Stimulated activated CD4-positive, alpha-beta T cell treated with anti-CD3 and anti-CD28 coated beads, Interleukin-2, amount 100 ng/mL, for 24 hours (primary cell): ENCODE data around the gene ZNF892.
A peak's percentile ranks its signal among the peaks of the same experiment; 100 is the strongest.

Experiments used
- DNase-seq, 2 donors: peaks; one replicate each; pipeline ENCODE4 v3.0.0-alpha.2; 2020

The ZNF892 gene

GRCh38 chr2:95207111-95207961, at the start of gene ZNF892:
Gene ZNF892, plus strand, starts transcription at chr2:95207521. Its CDS starts 295 bp downstream, at chr2:95207816.
- DNase-seq, result peak; percentile 82 to 87

- DNase-seq, result no peak
These were observed 48.9 kb upstream of the ZNF892 start for GRCh38 chr2:95158441-95158840.

GRCh38 chr2:95158891-95159619, 48.3 kb upstream of the ZNF892 start:
- peak; percentile 37 to 49 for DNase-seq

GRCh38 chr2:95159690-95160449, 47.5 kb upstream of the ZNF892 start, which contains the start of gene ZNF514:
Gene ZNF514, minus strand, starts transcription at chr2:95159848. Its CDS starts 6,595 bp downstream, at chr2:95153253.
- peak; percentile 74 to 80 for DNase-seq

- no peak for DNase-seq
These were observed 42.3 kb upstream of the ZNF892 start for GRCh38 chr2:95165030-95165370.

GRCh38 chr2:95165371-95166064, 41.8 kb upstream of the ZNF892 start, which contains the start of gene ZNF2:
Gene ZNF2, plus strand, starts transcription at chr2:95165809. Its CDS starts 10,418 bp downstream, at chr2:95176227.
- peak; percentile 97 for DNase-seq

GRCh38 chr2:95166065-95166763, 41.1 kb upstream of the ZNF892 start:
- DNase-seq, result no peak

GRCh38 chr2:95171902-95172301, 35.4 kb upstream of the ZNF892 start:
- no peak for DNase-seq

- no peak for DNase-seq
These were observed 33.2 kb upstream of the ZNF892 start for GRCh38 chr2:95174031-95174542.

GRCh38 chr2:95179451-95179850, 27.9 kb upstream of the ZNF892 start:
- no peak for DNase-seq

- no peak for DNase-seq
These were observed 25.5 kb upstream of the ZNF892 start for GRCh38 chr2:95181774-95182173.

- no peak for DNase-seq
These were observed 22.1 kb upstream of the ZNF892 start for GRCh38 chr2:95185197-95185596.

- no peak for DNase-seq
These were observed 21.3 kb upstream of the ZNF892 start for GRCh38 chr2:95185973-95186372.

GRCh38 chr2:95192956-95193355, 14.4 kb upstream of the ZNF892 start:
- DNase-seq, result peak; percentile 53 to 63

- no peak for DNase-seq
These were observed 3.4 kb upstream of the ZNF892 start for GRCh38 chr2:95203911-95204310.

- DNase-seq, result no peak
These were observed 2.9 kb upstream of the ZNF892 start for GRCh38 chr2:95204396-95204795.

- DNase-seq, result no peak
These were observed 1.2 kb upstream of the ZNF892 start for GRCh38 chr2:95206096-95206495.

- no peak for DNase-seq
These were observed 785 bp downstream of the ZNF892 start for GRCh38 chr2:95208106-95208505.

GRCh38 chr2:95215018-95215612, 7.8 kb downstream of the ZNF892 start:
- no peak for DNase-seq

- DNase-seq, result no peak
These were observed 13.1 kb downstream of the ZNF892 start for GRCh38 chr2:95220449-95220848.

GRCh38 chr2:95225658-95226057, 18.3 kb downstream of the ZNF892 start:
- DNase-seq, result no peak
